IMR-90 (cell line): ENCODE results near the gene CRYBB2.

Source experiments
- CEBPB ChIP-seq: IDR thresholded peaks from 2 replicates; pipeline ENCODE4 v1.6.1; 2012; ENCODE audit warnings: low read depth, low read length, improper control_type of control experiment
- CTCF ChIP-seq: conservative IDR thresholded peaks from 2 replicates; pipeline ENCODE4 v1.5.1; 2012; ENCODE audit warnings: mild to moderate bottlenecking, low read depth, low read length, improper control_type of control experiment
- MAFK ChIP-seq: IDR thresholded peaks from 2 replicates; pipeline ENCODE4 v1.6.1; 2012; ENCODE audit warnings: low read depth, low read length, improper control_type of control experiment
- MXI1 ChIP-seq: IDR thresholded peaks from 2 replicates; pipeline ENCODE4 v1.6.1; 2012; ENCODE audit warnings: low read depth, mild to moderate bottlenecking, low read length, moderate library complexity, borderline replicate concordance
- POLR2A ChIP-seq: IDR thresholded peaks from 2 replicates; pipeline ENCODE4 v1.6.1; 2012; ENCODE audit warnings: mild to moderate bottlenecking, low read depth, low read length
- RAD21 ChIP-seq: IDR thresholded peaks from 2 replicates; pipeline ENCODE4 v1.6.1; 2012; ENCODE audit warnings: low read length, improper control_type of control experiment
- RCOR1 ChIP-seq: IDR thresholded peaks from 2 replicates; pipeline ENCODE4 v1.6.1; 2012; ENCODE audit warnings: mild to moderate bottlenecking, low read length, improper control_type of control experiment; ENCODE audit not compliant: insufficient replicate concordance
- SMC3 ChIP-seq: fragments of 150-350 bp; IDR thresholded peaks from 2 replicates; pipeline ENCODE4 v1.6.1; 2016; ENCODE audit warnings: low read depth, mild to moderate bottlenecking, antibody characterized with exemption, low read length, moderate library complexity
- USF2 ChIP-seq: fragments of 150-350 bp; IDR thresholded peaks from 2 replicates; pipeline ENCODE4 v1.6.1; 2017; ENCODE audit warnings: mild to moderate bottlenecking, antibody characterized with exemption, low read length, low read depth

- TF ChIP-seq CTCF (no peak), POLR2A (no peak), MXI1 (no peak), RAD21 (no peak), CEBPB (no peak), MAFK (no peak), SMC3 (no peak), RCOR1 (no peak), USF2 (no peak)
These were observed 13.6 kb upstream of the CRYBB2 start for GRCh38 chr22:25205847-25206246.
